Measurements from ENCODE around the gene SELENOI. TPM values are rescaled to one million over a fixed set of nuclear protein-coding genes. Genes with fewer than 3 reads are reported as not detected.

Gene SELENOI
- total and polyA plus RNA-seq, 2 of the 4 experiments (the other 2 are of a cell fraction) = 5.1 to 25.1 TPM

DNA sequence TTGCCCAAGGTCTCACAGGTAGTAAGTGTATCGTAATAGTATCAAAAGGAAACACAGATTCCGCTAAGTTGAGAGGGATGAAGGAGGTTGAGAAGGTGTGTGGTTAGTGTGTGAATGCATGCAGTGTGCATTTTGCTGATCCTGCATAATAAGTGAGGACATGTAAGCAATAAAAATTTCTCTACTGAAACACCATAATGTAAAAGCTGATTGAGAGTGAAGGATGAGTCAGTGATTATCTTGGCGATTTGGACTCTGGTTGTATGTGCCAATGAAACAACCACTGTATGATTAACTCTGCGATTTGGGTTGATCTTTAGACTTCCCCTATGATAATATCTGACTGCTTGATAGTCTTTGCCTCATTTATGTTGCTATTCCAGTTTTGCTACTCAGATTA is 17.4 kb downstream of the SELENOI start:
- Histone ChIP-seq H3K18ac (ENCODE audit: low read depth, low read length) (no peak overlapping the region), H4K8ac (ENCODE audit: low read depth in 2 of 2, low read length in 2 of 2) (no peak overlapping the region), H3K56ac (ENCODE audit: extremely low read depth, insufficient read depth, low read length) (no peak overlapping the region), H3K9me1 (ENCODE audit: insufficient read depth, low read length) (0 out of 2 replicates have a peak, but pooled peaks cover 3% of the 10 kb centered on the region), H3K27me3 (ENCODE audit: control insufficient read depth, insufficient read depth, low read length) (no peaks in the 10 kb centered on the region), H3K27ac (ENCODE audit: insufficient read depth, low read length) (no peak overlapping the region), H2AK5ac (ENCODE audit: low read depth, low read length) (no peak overlapping the region), H4K20me1 (ENCODE audit: insufficient read depth, low read length) (peaks cover 6% of the 10 kb centered on the region; the same call in 1 of the 2 replicates), H3K4me3 (ENCODE audit: insufficient read depth, low read depth, low read length) (no peak overlapping the region), H3K9me3 (ENCODE audit: control insufficient read depth, insufficient read depth, low read length) (no peaks in the 10 kb centered on the region), H2BK15ac (ENCODE audit: low read depth, low read length) (no peak overlapping the region), H4K91ac (ENCODE audit: insufficient read depth, low read depth, low read length) (no peak overlapping the region), H3K36me3 (ENCODE audit: control insufficient read depth, insufficient read depth, low read length) (peaks cover 6% of the 10 kb centered on the region), H2AFZ (replicated peaks; ENCODE audit: low read length, poor library complexity) (no peak overlapping the region), H4K5ac (ENCODE audit: low read depth, low read length) (no peak overlapping the region), H3K4me1 (ENCODE audit: control insufficient read depth, insufficient read depth, low read length) (no peaks in the 10 kb centered on the region), H3K4me2 (ENCODE audit: low read depth, low read length) (no peak overlapping the region), H3K23ac (ENCODE audit: low read depth, low read length) (no peak overlapping the region), H2BK120ac (ENCODE audit: low read depth, low read length) (no peak overlapping the region), H3K14ac (replicated peaks; ENCODE audit: low read depth, low read length) (no peak overlapping the region), H3K79me1 (ENCODE audit: low read depth in 1 of 2, low read length in 2 of 2) (peaks cover 9 to 43% of the 10 kb centered on the region in 2 experiments), H3K4ac (ENCODE audit: low read depth, low read length) (no peak overlapping the region), H2AK9ac (replicated peaks; ENCODE audit: low read depth, low read length, poor library complexity) (no peak overlapping the region), H3K9ac (ENCODE audit: low read depth, low read length) (no peak overlapping the region), H2BK5ac (ENCODE audit: low read depth, low read length, poor library complexity, severe bottlenecking) (no peak overlapping the region), H2BK20ac (ENCODE audit: low read depth, low read length) (no peak overlapping the region)
- DNase-seq (peak; percentile 31), ATAC-seq (ENCODE audit: low read depth) (0 out of 2 replicates have a peak, but pooled peaks have one; percentile 29)
- intact Hi-C loops (cut with micrococcal nuclease) (no loop called here), dilution Hi-C loops (cut with HindIII; ENCODE audit: low sequenced_read_pairs, unreplicated experiment) (no loop called here), in situ Hi-C loops (cut with MboI; ENCODE audit: low sequenced_read_pairs) (no loop called here)
- TF ChIP-seq RCOR1 (IDR thresholded peaks at IDR 0.05; ENCODE audit: insufficient replicate concordance, low read length) = no peak
- no peak for TF ChIP-seq NFE2L2 (IDR thresholded peaks at IDR 0.05; ENCODE audit: low read depth, low read length)
- no peak for TF ChIP-seq MXI1 (IDR thresholded peaks at IDR 0.05; ENCODE audit: borderline replicate concordance, low read depth, low read length)
- peak; percentile 94 for TF ChIP-seq MAFK (IDR thresholded peaks at IDR 0.05; ENCODE audit: low read depth, low read length)
- no CpG with 5 or more reads among the region's 4 CpGs for WGBS, 2 experiments (ENCODE audit: extremely low coverage in 2 of 2, insufficient read length in 1 of 2)
- ChIA-PET CTCF (no interaction called here), POLR2A (ENCODE audit: unreplicated experiment) (interaction anchor here (0.6 kb wide), 1 partner anchor 13 kb away, joined by 18 read pairs; no protein-coding TSS in a partner anchor)
- BruUV-seq (replicated peaks) = no TSS peak
